ENCODE data around the gene EYS.

The EYS gene

GRCh38 chr6:65707126-65707826 is at the start of gene EYS:
EYS (minus strand) TSS chr6:65707226; CDS start chr6:65495410, 211,816 bp downstream.
- peak; percentile 84 for DNase-seq

- DNase-seq: no peak
These were observed 39.3 kb upstream of the EYS start for GRCh38 chr6:65746302-65746701.

GRCh38 chr6:65745614-65746013 is 38.6 kb upstream of the EYS start:
- no peak for DNase-seq

GRCh38 chr6:65728879-65729479 is 22.0 kb upstream of the EYS start:
- no peak for DNase-seq

GRCh38 chr6:65719101-65719500 is 12.1 kb upstream of the EYS start:
- DNase-seq: no peak

- no peak for DNase-seq
These were observed 4.5 kb upstream of the EYS start for GRCh38 chr6:65711531-65711930.

- no peak for DNase-seq
These were observed 2.2 kb upstream of the EYS start for GRCh38 chr6:65709099-65709830.

GRCh38 chr6:65708162-65708561 is 1.1 kb upstream of the EYS start:
- no peak for DNase-seq

GRCh38 chr6:65706436-65706835 is 590 bp downstream of the EYS start:
- no peak for DNase-seq

- no peak for DNase-seq
These were observed 5.7 kb downstream of the EYS start for GRCh38 chr6:65701325-65701724.

GRCh38 chr6:65700561-65700960 is 6.5 kb downstream of the EYS start:
- peak; percentile 13 for DNase-seq

- DNase-seq: no peak
These were observed 14.9 kb downstream of the EYS start for GRCh38 chr6:65692109-65692508.

- DNase-seq: no peak
These were observed 26.8 kb downstream of the EYS start for GRCh38 chr6:65680232-65680631.

- DNase-seq: no peak
These were observed 35.1 kb downstream of the EYS start for GRCh38 chr6:65671922-65672321.

- no peak for DNase-seq
These were observed 38.9 kb downstream of the EYS start for GRCh38 chr6:65667916-65668656.

GRCh38 chr6:65650086-65650485 is 56.9 kb downstream of the EYS start:
- no peak for DNase-seq

- no peak for DNase-seq
These were observed 57.6 kb downstream of the EYS start for GRCh38 chr6:65649392-65649791.

GRCh38 chr6:65646544-65646943 is 60.5 kb downstream of the EYS start:
- no peak for DNase-seq

- no peak for DNase-seq
These were observed 64.2 kb downstream of the EYS start for GRCh38 chr6:65642776-65643175.

GRCh38 chr6:65638047-65638831 is 68.8 kb downstream of the EYS start:
- no peak for DNase-seq

- no peak for DNase-seq
These were observed 69.6 kb downstream of the EYS start for GRCh38 chr6:65637289-65638046.

GRCh38 chr6:65633501-65633900 is 73.5 kb downstream of the EYS start:
- DNase-seq: no peak
